Measurements from ENCODE around the gene IGFBPL1. TPM values are rescaled to one million over a fixed set of nuclear protein-coding genes. Genes with fewer than 3 reads are reported as not detected.

IGFBPL1 gene
- total RNA-seq, 1 experiment from 2014 or later: 1.6 TPM

DNA sequence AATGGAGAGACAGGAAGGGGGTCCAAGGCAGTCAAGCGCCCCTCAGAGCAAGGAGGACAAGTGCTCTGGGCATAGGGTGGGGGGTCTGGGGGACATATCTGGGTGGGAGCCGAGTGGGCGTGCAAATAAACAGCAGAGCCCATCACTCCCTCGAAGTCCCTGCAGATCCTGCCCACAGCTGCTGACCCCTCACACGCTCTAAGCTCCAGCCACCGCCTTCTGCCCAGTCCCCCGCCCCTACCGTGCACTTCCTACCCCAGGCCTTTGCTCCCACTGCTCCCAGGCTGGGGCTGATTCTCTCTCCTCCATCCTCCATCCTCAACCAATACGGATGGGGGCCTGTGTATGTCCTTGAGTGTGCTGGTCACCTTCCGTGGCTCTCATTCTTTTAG is 48.7 kb downstream of the IGFBPL1 start:
- no peaks in the 10 kb centered on the region for H3K27me3 Mint-ChIP-seq (ENCODE audit: insufficient read depth, unreplicated experiment)
- H3K36me3 Mint-ChIP-seq (ENCODE audit: insufficient read depth, unreplicated experiment): no peaks in the 10 kb centered on the region
- peaks cover 5% of the 10 kb centered on the region for H3K4me1 Mint-ChIP-seq (ENCODE audit: low read depth, unreplicated experiment)
- peaks cover 12% of the 10 kb centered on the region for H3K4me1 ChIP-seq
- TF ChIP-seq, protein P1, sequence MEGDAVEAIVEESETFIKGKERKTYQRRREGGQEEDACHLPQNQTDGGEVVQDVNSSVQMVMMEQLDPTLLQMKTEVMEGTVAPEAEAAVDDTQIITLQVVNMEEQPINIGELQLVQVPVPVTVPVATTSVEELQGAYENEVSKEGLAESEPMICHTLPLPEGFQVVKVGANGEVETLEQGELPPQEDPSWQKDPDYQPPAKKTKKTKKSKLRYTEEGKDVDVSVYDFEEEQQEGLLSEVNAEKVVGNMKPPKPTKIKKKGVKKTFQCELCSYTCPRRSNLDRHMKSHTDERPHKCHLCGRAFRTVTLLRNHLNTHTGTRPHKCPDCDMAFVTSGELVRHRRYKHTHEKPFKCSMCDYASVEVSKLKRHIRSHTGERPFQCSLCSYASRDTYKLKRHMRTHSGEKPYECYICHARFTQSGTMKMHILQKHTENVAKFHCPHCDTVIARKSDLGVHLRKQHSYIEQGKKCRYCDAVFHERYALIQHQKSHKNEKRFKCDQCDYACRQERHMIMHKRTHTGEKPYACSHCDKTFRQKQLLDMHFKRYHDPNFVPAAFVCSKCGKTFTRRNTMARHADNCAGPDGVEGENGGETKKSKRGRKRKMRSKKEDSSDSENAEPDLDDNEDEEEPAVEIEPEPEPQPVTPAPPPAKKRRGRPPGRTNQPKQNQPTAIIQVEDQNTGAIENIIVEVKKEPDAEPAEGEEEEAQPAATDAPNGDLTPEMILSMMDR (IDR thresholded peaks at IDR 0.05; ENCODE audit: insufficient read depth in 1 of 2, low read depth in 1 of 2, low read length in 1 of 2, severe bottlenecking in 1 of 2, unreplicated experiment in 1 of 2): no peak
- H3K9me3 ChIP-seq: no peaks in the 10 kb centered on the region
- no peak for DNase-seq
- no peaks in the 10 kb centered on the region for H3K9me3 Mint-ChIP-seq (ENCODE audit: unreplicated experiment)
- ChIA-PET POLR2A (no interaction called here), CTCF (no interaction called here)
- no peak overlapping the region for H3K27ac Mint-ChIP-seq (ENCODE audit: unreplicated experiment)
- no TSS peak for BruUV-seq (replicated peaks)
- no peak overlapping the region for H3K4me3 ChIP-seq (ENCODE audit: low read depth, low read length)
- H3K4me3 Mint-ChIP-seq (ENCODE audit: unreplicated experiment): no peak overlapping the region
- intact Hi-C loops (cut with micrococcal nuclease; ENCODE audit: unreplicated experiment): loop anchor here (10.0 kb wide), 1 partner anchor 269 kb away; no protein-coding TSS in a partner anchor
- H3K27me3 ChIP-seq (replicated peaks; ENCODE audit: control insufficient read depth, insufficient read depth, low read length): no peaks in the 10 kb centered on the region
- H3K36me3 ChIP-seq (ENCODE audit: control insufficient read depth, insufficient read depth, low read length): no peaks in the 10 kb centered on the region

DNA sequence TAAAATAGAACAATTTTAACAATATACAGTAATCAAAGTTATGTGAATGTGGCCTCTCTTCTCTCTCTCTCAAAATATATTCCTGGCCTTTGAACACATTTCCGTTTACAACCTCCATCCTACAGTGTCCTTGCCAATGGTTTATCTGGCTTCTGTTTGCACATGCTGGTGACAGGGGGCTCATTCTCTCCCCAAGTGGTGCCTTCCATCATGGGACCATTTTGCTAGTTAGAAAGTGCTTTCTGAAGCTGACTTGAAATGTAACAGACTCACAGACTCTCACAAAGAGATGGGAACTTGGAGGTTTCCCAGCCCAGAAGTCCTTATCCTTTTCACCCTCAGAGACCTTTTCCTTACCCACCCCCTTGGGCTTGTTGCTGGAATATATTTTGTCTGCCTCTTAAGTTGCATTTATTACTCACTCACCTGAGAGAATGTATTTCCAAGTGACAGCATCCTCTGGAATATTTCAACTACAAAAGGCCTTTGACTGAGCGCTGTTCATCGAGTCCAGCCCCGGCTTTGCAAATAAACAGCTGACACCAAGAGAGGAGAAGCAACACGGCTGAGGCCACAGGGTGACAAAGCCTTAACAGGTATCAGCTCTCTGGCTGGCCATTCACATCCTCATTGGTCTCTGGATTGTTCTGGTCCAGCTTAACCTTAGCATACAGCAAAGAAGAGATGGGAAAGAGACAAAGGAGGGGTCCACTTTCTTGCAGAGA is 49.2 kb downstream of the IGFBPL1 start:
- H3K9me3 Mint-ChIP-seq (ENCODE audit: unreplicated experiment): no peaks in the 10 kb centered on the region
- peaks cover 6% of the 10 kb centered on the region for H3K4me1 ChIP-seq

DNA sequence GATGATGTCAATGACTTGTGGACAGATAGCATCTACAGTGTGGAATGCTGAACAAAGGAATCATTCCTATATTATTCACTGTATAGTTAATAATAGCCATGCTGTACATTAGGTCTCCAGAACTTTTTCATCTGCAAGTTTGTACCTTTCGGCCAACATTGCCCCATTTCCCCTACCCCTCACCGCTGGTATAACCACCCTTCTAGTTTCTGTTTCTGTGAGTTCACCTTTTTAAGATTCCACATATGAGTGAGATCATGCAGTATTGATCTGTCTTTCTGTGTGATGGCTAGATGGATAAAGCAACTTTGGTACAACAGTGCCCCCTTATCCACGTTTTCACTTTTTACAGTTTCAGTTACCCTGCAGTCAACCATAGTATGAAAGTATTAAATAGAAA is 50.6 kb downstream of the IGFBPL1 start:
- BruUV-seq (replicated peaks): no TSS peak
- Histone ChIP-seq H3K27me3 (replicated peaks; ENCODE audit: control insufficient read depth, insufficient read depth, low read length) (no peaks in the 10 kb centered on the region), H3K4me1 (no peaks in the 10 kb centered on the region), H3K4me3 (ENCODE audit: low read depth, low read length) (no peak overlapping the region), H3K9me3 (no peaks in the 10 kb centered on the region), H3K36me3 (ENCODE audit: control insufficient read depth, insufficient read depth, low read length) (no peaks in the 10 kb centered on the region)
- TF ChIP-seq, protein P1 (IDR thresholded peaks at IDR 0.05; ENCODE audit: insufficient read depth in 1 of 2, low read depth in 1 of 2, low read length in 1 of 2, severe bottlenecking in 1 of 2, unreplicated experiment in 1 of 2): no peak
- Mint-ChIP-seq H3K9me3 (ENCODE audit: unreplicated experiment) (no peaks in the 10 kb centered on the region), H3K36me3 (ENCODE audit: insufficient read depth, unreplicated experiment) (no peaks in the 10 kb centered on the region), H3K4me1 (ENCODE audit: low read depth, unreplicated experiment) (no peaks in the 10 kb centered on the region), H3K27me3 (ENCODE audit: insufficient read depth, unreplicated experiment) (no peaks in the 10 kb centered on the region), H3K4me3 (ENCODE audit: unreplicated experiment) (no peak overlapping the region), H3K27ac (ENCODE audit: unreplicated experiment) (no peak overlapping the region)
- DNase-seq: no peak
- intact Hi-C loops (cut with micrococcal nuclease; ENCODE audit: unreplicated experiment): loop anchor here (10.0 kb wide), 1 partner anchor 271 kb away; no protein-coding TSS in a partner anchor
- CTCF ChIA-PET: interaction anchor here (1.4 kb wide), 1 partner anchor 27 kb away, joined by 4 read pairs; no protein-coding TSS in a partner anchor
- POLR2A ChIA-PET: no interaction called here

More for the DNA sequence above, 49.2 kb downstream of the IGFBPL1 start:
- Mint-ChIP-seq H3K36me3 (ENCODE audit: insufficient read depth, unreplicated experiment) (no peaks in the 10 kb centered on the region), H3K4me1 (ENCODE audit: low read depth, unreplicated experiment) (no peaks in the 10 kb centered on the region), H3K27ac (ENCODE audit: unreplicated experiment) (no peak overlapping the region), H3K27me3 (ENCODE audit: insufficient read depth, unreplicated experiment) (no peaks in the 10 kb centered on the region), H3K4me3 (ENCODE audit: unreplicated experiment) (no peak overlapping the region)
- H3K9me3 ChIP-seq: no peaks in the 10 kb centered on the region
- DNase-seq: no peak
- no peaks in the 10 kb centered on the region for H3K27me3 ChIP-seq (replicated peaks; ENCODE audit: control insufficient read depth, insufficient read depth, low read length)
- ChIA-PET POLR2A (no interaction called here), CTCF (interaction anchor here (1.4 kb wide), 1 partner anchor 26 kb away, joined by 4 read pairs; no protein-coding TSS in a partner anchor)
- H3K36me3 ChIP-seq (ENCODE audit: control insufficient read depth, insufficient read depth, low read length): no peaks in the 10 kb centered on the region
- TF ChIP-seq, protein P1 (IDR thresholded peaks at IDR 0.05; ENCODE audit: insufficient read depth in 1 of 2, low read depth in 1 of 2, low read length in 1 of 2, severe bottlenecking in 1 of 2, unreplicated experiment in 1 of 2): no peak
- no peak overlapping the region for H3K4me3 ChIP-seq (ENCODE audit: low read depth, low read length)
- no TSS peak for BruUV-seq (replicated peaks)
- intact Hi-C loops (cut with micrococcal nuclease; ENCODE audit: unreplicated experiment): loop anchor here (10.0 kb wide), 1 partner anchor 270 kb away; no protein-coding TSS in a partner anchor
